Activated naive CD4-positive, alpha-beta T cell treated with anti-CD3 and anti-CD28 coated beads for 36 hours (primary cell): ENCODE data around the gene FAM83E. TPM values are rescaled to one million over a fixed set of nuclear protein-coding genes. Genes with fewer than 3 reads are reported as not detected.

Experiments
- CTCF ChIA-PET: fragments of 350-600 bp; sonication (Branson Sonifier 250); formaldehyde crosslinking; loops from one replicate; lab custom pipeline; 2021; ENCODE audit warnings: antibody characterized with exemption; lab: Charles Lee
- DNase-seq: peaks from one replicate; pipeline ENCODE4 v3.0.0-alpha.2; 2020
- H3K27ac Mint-ChIP-seq: one replicate; pipeline ENCODE4 v1.8.0; 2021; ENCODE audit warnings: mild to moderate bottlenecking, mixed read lengths
- H3K27me3 Mint-ChIP-seq: one replicate; pipeline ENCODE4 v1.8.0; 2021; ENCODE audit warnings: low read depth, mixed read lengths
- H3K36me3 Mint-ChIP-seq: one replicate; pipeline ENCODE4 v1.8.0; 2021; ENCODE audit warnings: low read depth, mixed read lengths
- H3K4me1 Mint-ChIP-seq: one replicate; pipeline ENCODE4 v1.8.0; 2021; ENCODE audit warnings: low read depth, mixed read lengths
- H3K4me3 Mint-ChIP-seq: one replicate; pipeline ENCODE4 v1.8.0; 2021; ENCODE audit warnings: mild to moderate bottlenecking, moderate library complexity, mixed read lengths
- H3K9me3 Mint-ChIP-seq: one replicate; pipeline ENCODE4 v1.8.0; 2021; ENCODE audit warnings: mixed read lengths
- intact Hi-C: fragments of 100-400 bp; cut with micrococcal nuclease; formaldehyde crosslinking; loops from one replicate; pipeline ENCODE4 v1.15.1; 2023
- total RNA-seq, 2 experiments: library from RNA; stranded (reverse); gene quantifications; one replicate each; pipeline ENCODE4 v1.2.3, GENCODE V29; 2021

FAM83E gene
- total RNA-seq, 2 experiments from 2014 or later: 2.0 TPM

DNA sequence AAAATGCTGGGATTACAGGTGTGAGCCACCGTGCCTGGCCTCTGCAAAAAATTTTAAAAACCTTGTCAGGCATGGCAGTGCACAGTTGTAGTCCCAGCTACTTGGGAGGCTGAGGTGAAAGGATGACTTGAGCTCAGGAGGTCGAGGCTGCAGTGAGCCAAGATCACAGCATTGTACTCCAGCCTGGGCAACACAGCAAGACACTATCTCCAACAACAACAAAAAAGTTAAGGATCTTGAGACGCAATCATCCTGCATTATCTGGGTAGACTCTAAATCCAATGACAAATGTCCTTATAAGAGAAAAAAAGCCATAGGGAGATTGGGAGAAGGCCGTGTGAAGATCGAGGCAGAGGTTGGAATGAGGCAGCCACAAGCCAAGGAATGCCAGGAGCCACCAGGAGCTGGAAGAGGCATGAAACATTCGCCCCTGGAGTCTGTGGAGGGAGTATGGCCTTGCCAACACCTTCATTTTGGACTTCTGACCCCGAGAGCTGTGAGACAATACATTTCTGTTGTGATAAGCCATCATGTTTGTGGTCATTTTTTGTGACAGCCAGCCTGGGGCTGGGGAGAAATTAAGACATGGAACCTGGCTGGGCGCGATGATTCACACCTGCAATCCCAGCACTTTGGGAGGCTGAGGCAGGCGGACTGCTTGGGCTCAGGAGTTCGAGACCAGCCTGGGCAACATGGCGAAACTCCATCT is 36.3 kb upstream of the FAM83E start:
- DNase-seq: no peak
- H3K4me3 Mint-ChIP-seq: no peak overlapping the region
- CTCF ChIA-PET: interaction anchor here (0.7 kb wide), 2 partner anchors 90 to 483 kb away, joined by 3 to 5 read pairs; no protein-coding TSS in a partner anchor
- intact Hi-C loops: no loop called here
- no peaks in the 10 kb centered on the region for H3K36me3 Mint-ChIP-seq
- H3K27me3 Mint-ChIP-seq: no peaks in the 10 kb centered on the region
- no peaks in the 10 kb centered on the region for H3K9me3 Mint-ChIP-seq
- H3K27ac Mint-ChIP-seq: no peak overlapping the region
- H3K4me1 Mint-ChIP-seq: peaks cover 19% of the 10 kb centered on the region

DNA sequence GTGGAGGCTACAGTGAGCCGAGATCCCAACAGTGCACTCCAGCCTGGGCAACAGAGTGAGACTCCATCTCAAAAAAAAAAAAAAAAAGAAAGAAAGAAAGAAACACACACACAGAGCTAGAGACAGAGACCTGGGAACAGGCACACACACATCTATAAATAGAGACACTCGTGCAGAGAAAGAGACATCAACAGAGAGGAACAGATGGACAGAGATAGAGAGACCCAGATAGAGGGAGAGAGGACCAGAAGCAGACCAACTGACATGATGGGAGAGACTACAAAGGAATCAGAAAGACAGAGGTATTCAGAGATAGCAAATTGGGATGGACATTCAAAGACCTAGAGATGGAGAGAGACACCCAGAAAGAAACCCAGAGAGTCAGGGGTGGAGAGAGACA is 33.3 kb upstream of the FAM83E start:
- Mint-ChIP-seq H3K27ac (peak overlapping the region; percentile 27), H3K4me1 (peaks cover 32% of the 10 kb centered on the region), H3K9me3 (no peaks in the 10 kb centered on the region), H3K27me3 (no peaks in the 10 kb centered on the region), H3K36me3 (no peaks in the 10 kb centered on the region), H3K4me3 (no peak overlapping the region)
- intact Hi-C loops: loop anchor here (5.0 kb wide), 1 partner anchor 344 kb away; the partner anchor contains the start of genes GYS1 and RUVBL2
- CTCF ChIA-PET: interaction anchor here (0.7 kb wide), 1 partner anchor 39 kb away, joined by 4 read pairs; no protein-coding TSS in a partner anchor
- DNase-seq: no peak

DNA sequence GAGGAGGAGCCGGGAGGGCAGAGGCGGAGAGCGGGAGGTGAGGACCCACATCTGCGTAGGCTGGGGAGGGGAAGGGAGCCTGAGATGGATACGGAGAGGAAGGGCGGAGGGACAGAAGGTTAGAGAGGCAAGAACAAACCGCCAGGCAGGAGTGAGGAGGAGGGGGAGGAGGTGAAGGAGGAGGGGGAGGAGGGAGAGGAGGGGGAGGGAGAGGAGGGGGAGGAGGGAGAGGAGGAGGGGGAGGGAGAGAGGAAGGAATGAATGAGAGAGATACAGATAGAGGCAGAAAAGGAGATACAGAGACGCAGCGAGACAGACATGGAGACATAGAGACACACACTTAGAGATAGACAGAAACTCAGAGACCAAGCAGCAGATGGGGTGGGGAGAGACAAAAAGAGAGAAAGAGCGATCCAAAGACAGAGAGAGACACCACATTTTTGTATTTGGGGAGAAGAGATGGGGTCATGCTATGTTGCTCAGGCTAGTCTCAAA is 31.9 kb upstream of the FAM83E start:
- Mint-ChIP-seq H3K27me3 (no peaks in the 10 kb centered on the region), H3K4me1 (peaks cover 31% of the 10 kb centered on the region), H3K9me3 (no peaks in the 10 kb centered on the region), H3K27ac (no peak overlapping the region), H3K36me3 (no peaks in the 10 kb centered on the region), H3K4me3 (peak overlapping the region; percentile 78)
- no peak for DNase-seq
- intact Hi-C loops: loop anchor here (1.0 to 5.0 kb wide), 10 partner anchors 9 to 346 kb away; partner anchors contain the start of genes DBP, GYS1 and RUVBL2
- CTCF ChIA-PET: interaction anchor here (0.9 to 2.6 kb wide), 3 partner anchors 28 to 149 kb away, joined by 3 to 17 read pairs (median 6); no protein-coding TSS in a partner anchor

GRCh38 chr19:48646001-48646721 is 31.3 kb upstream of the FAM83E start, which contains the start of gene CA11:
CA11 (minus strand) TSS chr19:48646187; CDS start chr19:48645632, 555 bp downstream.
- intact Hi-C loops: loop anchor here (1.0 to 5.0 kb wide), 10 partner anchors 9 to 346 kb away; partner anchors contain the start of genes DBP, GYS1 and RUVBL2
- peaks cover 31% of the 10 kb centered on the region for H3K4me1 Mint-ChIP-seq
- CTCF ChIA-PET: interaction anchor here (0.9 to 2.6 kb wide), 10 partner anchors 10 to 254 kb away, joined by 3 to 17 read pairs (median 4); partner anchors contain the start of genes FUT2 and NUCB1
- no peaks in the 10 kb centered on the region for H3K9me3 Mint-ChIP-seq
- peak within 1 kb of the TSS; percentile 78 for H3K4me3 Mint-ChIP-seq
- DNase-seq: peak; percentile 95
- peak within 1 kb of the TSS; percentile 80 for H3K27ac Mint-ChIP-seq
- H3K27me3 Mint-ChIP-seq: no peaks in the 10 kb centered on the region
- no peaks in the 10 kb centered on the region for H3K36me3 Mint-ChIP-seq

DNA sequence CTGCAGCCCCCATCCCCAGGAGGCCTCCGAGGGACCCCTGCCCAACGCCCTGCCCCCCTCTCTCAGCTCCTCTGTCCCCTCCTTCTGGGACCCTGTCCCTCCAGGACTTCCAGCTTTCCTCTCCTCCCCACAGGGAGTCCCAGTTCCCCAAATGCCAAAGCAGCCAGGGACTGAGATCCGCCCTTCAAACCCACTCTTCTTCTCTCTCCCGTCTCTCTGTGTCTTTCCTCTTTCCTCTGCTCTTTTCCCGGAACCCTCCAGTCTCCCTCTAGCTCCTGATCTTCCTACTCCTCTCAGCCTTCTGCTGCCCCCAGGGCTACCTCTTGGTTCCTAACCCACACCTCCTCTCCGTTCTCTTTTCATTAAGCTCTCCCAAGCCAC is 30.7 kb upstream of the FAM83E start:
- peaks cover 31% of the 10 kb centered on the region for H3K4me1 Mint-ChIP-seq
- H3K36me3 Mint-ChIP-seq: no peaks in the 10 kb centered on the region
- peak; percentile 19 for DNase-seq
- no peaks in the 10 kb centered on the region for H3K27me3 Mint-ChIP-seq
- peak overlapping the region; percentile 78 for H3K4me3 Mint-ChIP-seq
- no peaks in the 10 kb centered on the region for H3K9me3 Mint-ChIP-seq
- CTCF ChIA-PET: interaction anchor here (0.9 to 2.6 kb wide), 11 partner anchors 10 to 255 kb away, joined by 3 to 17 read pairs (median 4); partner anchors contain the start of genes FUT2 and NUCB1
- H3K27ac Mint-ChIP-seq: peak overlapping the region; percentile 80
- intact Hi-C loops: loop anchor here (5.0 kb wide), 1 partner anchor 347 kb away; the partner anchor contains the start of genes GYS1 and RUVBL2

GRCh38 chr19:48644839-48645619 is 30.2 kb upstream of the FAM83E start:
- peak; percentile 86 for DNase-seq
- Mint-ChIP-seq H3K27me3 (no peaks in the 10 kb centered on the region), H3K27ac (no peak overlapping the region), H3K9me3 (no peaks in the 10 kb centered on the region), H3K4me1 (peaks cover 31% of the 10 kb centered on the region), H3K36me3 (no peaks in the 10 kb centered on the region), H3K4me3 (peak overlapping the region; percentile 78)
- intact Hi-C loops: loop anchor here (5.0 kb wide), 1 partner anchor 347 kb away; the partner anchor contains the start of genes GYS1 and RUVBL2
- CTCF ChIA-PET: interaction anchor here (0.9 to 2.6 kb wide), 11 partner anchors 11 to 255 kb away, joined by 3 to 17 read pairs (median 4); partner anchors contain the start of genes FUT2 and NUCB1

GRCh38 chr19:48644355-48644754 is 29.5 kb upstream of the FAM83E start:
- Mint-ChIP-seq H3K36me3 (no peaks in the 10 kb centered on the region), H3K4me3 (peak overlapping the region; percentile 78), H3K9me3 (no peaks in the 10 kb centered on the region), H3K27me3 (no peaks in the 10 kb centered on the region), H3K27ac (no peak overlapping the region), H3K4me1 (peaks cover 31% of the 10 kb centered on the region)
- no peak for DNase-seq
- intact Hi-C loops: no loop called here
- CTCF ChIA-PET: interaction anchor here (1.3 to 2.6 kb wide), 2 partner anchors 31 to 198 kb away, joined by 3 to 17 read pairs; no protein-coding TSS in a partner anchor

- Mint-ChIP-seq H3K9me3 (no peaks in the 10 kb centered on the region), H3K27ac (no peak overlapping the region), H3K27me3 (no peaks in the 10 kb centered on the region), H3K4me3 (no peak overlapping the region), H3K4me1 (peaks cover 37% of the 10 kb centered on the region), H3K36me3 (peaks cover 4% of the 10 kb centered on the region)
- intact Hi-C loops: no loop called here
- CTCF ChIA-PET: interaction anchor here (0.7 kb wide), 1 partner anchor 167 kb away, joined by 3 read pairs; no protein-coding TSS in a partner anchor
- DNase-seq: no peak
Measured at GRCh38 chr19:48642862-48643261, 28.0 kb upstream of the FAM83E start.

GRCh38 chr19:48641850-48642249 is 27.0 kb upstream of the FAM83E start:
- peaks cover 4% of the 10 kb centered on the region for H3K36me3 Mint-ChIP-seq
- DNase-seq: no peak
- no peak overlapping the region for H3K27ac Mint-ChIP-seq
- peaks cover 38% of the 10 kb centered on the region for H3K4me1 Mint-ChIP-seq
- H3K4me3 Mint-ChIP-seq: no peak overlapping the region
- H3K9me3 Mint-ChIP-seq: no peaks in the 10 kb centered on the region
- intact Hi-C loops: no loop called here
- CTCF ChIA-PET: no interaction called here
- no peaks in the 10 kb centered on the region for H3K27me3 Mint-ChIP-seq

GRCh38 chr19:48639483-48640375 is 24.9 kb upstream of the FAM83E start:
- Mint-ChIP-seq H3K9me3 (no peaks in the 10 kb centered on the region), H3K36me3 (peaks cover 4% of the 10 kb centered on the region), H3K27ac (no peak overlapping the region), H3K4me3 (peak overlapping the region; percentile 54), H3K4me1 (peaks cover 38% of the 10 kb centered on the region), H3K27me3 (no peaks in the 10 kb centered on the region)
- intact Hi-C loops: no loop called here
- CTCF ChIA-PET: no interaction called here
- DNase-seq: no peak
